Gastrocnemius medialis (tissue), 4 donors: ENCODE data around the gene SHANK1.

ENCODE experiments used
- POLR2A ChIP-seq, 2 donors: fragments of 450-650 bp; IDR thresholded peaks; one replicate each; pipeline ENCODE4 v1.6.1; 2017; ENCODE audit warnings: antibody characterized with exemption in 2 of 2, mild to moderate bottlenecking in 2 of 2, moderate library complexity in 2 of 2
- TF ChIP-seq, protein P1 (sequence below), 5 experiments: fragments of 450-650 bp in 3 of 5; fragments of 200-600 bp in 2 of 5; sonication (generic) in 2 of 5; IDR thresholded peaks in 4 of 5; conservative IDR thresholded peaks in 1 of 5; 1 replicate in 4 of 5; 2 replicates in 1 of 5; pipeline ENCODE4 v1.5.1; 2016 to 2019; ENCODE audit warnings: antibody characterized with exemption in 5 of 5, mild to moderate bottlenecking in 3 of 5, moderate library complexity in 3 of 5

DNA sequence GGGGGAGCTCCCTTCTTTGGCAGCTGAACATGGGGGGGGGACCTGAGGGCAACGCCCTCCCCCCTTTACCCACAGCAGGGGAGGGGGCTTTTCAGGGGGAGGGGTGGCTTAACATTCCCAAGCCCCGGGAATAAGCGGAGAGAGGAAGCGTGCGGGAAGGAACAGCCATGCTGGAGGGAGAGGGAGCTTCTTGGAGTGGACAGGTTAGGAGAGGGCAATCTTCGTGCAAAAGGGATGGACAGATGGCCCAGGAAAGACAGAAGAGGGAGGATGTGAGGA, 59.6 kb downstream of the SHANK1 start:
- TF ChIP-seq POLR2A (IDR thresholded peaks at IDR 0.05): no peak
- TF ChIP-seq, protein P1, sequence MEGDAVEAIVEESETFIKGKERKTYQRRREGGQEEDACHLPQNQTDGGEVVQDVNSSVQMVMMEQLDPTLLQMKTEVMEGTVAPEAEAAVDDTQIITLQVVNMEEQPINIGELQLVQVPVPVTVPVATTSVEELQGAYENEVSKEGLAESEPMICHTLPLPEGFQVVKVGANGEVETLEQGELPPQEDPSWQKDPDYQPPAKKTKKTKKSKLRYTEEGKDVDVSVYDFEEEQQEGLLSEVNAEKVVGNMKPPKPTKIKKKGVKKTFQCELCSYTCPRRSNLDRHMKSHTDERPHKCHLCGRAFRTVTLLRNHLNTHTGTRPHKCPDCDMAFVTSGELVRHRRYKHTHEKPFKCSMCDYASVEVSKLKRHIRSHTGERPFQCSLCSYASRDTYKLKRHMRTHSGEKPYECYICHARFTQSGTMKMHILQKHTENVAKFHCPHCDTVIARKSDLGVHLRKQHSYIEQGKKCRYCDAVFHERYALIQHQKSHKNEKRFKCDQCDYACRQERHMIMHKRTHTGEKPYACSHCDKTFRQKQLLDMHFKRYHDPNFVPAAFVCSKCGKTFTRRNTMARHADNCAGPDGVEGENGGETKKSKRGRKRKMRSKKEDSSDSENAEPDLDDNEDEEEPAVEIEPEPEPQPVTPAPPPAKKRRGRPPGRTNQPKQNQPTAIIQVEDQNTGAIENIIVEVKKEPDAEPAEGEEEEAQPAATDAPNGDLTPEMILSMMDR (IDR thresholded peaks at IDR 0.05 in 4 of 5, conservative IDR thresholded peaks at IDR 0.05 in 1 of 5): no peak
